ENCODE measurements around the gene UXS1.

DNA sequence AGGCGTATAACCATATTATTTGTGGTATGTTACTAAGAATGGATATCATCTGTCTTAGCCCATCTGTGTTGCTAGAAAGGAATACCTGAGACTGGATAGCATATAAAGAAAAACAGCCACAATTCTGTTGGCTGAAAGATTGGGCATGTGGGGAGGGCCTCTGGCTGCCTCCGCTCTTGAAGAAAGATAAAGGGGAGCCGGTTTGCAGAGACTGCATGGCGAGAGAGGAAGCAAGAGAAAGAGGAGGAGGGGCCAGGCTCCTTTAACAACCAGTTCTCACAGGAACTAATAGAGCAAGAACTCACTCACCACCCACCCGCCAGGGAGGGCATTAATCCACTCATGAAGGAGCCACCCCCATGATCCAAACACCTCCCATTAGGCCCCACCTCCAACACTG lies 29.2 kb upstream of the UXS1 start:
- TF ChIP-seq, protein P1, sequence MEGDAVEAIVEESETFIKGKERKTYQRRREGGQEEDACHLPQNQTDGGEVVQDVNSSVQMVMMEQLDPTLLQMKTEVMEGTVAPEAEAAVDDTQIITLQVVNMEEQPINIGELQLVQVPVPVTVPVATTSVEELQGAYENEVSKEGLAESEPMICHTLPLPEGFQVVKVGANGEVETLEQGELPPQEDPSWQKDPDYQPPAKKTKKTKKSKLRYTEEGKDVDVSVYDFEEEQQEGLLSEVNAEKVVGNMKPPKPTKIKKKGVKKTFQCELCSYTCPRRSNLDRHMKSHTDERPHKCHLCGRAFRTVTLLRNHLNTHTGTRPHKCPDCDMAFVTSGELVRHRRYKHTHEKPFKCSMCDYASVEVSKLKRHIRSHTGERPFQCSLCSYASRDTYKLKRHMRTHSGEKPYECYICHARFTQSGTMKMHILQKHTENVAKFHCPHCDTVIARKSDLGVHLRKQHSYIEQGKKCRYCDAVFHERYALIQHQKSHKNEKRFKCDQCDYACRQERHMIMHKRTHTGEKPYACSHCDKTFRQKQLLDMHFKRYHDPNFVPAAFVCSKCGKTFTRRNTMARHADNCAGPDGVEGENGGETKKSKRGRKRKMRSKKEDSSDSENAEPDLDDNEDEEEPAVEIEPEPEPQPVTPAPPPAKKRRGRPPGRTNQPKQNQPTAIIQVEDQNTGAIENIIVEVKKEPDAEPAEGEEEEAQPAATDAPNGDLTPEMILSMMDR (IDR thresholded peaks at IDR 0.05; ENCODE audit: poor library complexity, severe bottlenecking) = no peak
- no peak for TF ChIP-seq EZH2 (IDR thresholded peaks at IDR 0.05; ENCODE audit: borderline replicate concordance, insufficient read depth, low read length, poor library complexity, severe bottlenecking)
- no peak for TF ChIP-seq POLR2AphosphoS5 (IDR thresholded peaks at IDR 0.05)
- TF ChIP-seq EP300 (conservative IDR thresholded peaks at IDR 0.05; ENCODE audit: poor library complexity, severe bottlenecking) = no peak
- TF ChIP-seq REST (IDR thresholded peaks at IDR 0.05; ENCODE audit: borderline replicate concordance) = no peak
- TF ChIP-seq RAD21 (conservative IDR thresholded peaks at IDR 0.05) = no peak
